ENCODE measurements around the gene SMC6.

SMC6 gene, protein sequence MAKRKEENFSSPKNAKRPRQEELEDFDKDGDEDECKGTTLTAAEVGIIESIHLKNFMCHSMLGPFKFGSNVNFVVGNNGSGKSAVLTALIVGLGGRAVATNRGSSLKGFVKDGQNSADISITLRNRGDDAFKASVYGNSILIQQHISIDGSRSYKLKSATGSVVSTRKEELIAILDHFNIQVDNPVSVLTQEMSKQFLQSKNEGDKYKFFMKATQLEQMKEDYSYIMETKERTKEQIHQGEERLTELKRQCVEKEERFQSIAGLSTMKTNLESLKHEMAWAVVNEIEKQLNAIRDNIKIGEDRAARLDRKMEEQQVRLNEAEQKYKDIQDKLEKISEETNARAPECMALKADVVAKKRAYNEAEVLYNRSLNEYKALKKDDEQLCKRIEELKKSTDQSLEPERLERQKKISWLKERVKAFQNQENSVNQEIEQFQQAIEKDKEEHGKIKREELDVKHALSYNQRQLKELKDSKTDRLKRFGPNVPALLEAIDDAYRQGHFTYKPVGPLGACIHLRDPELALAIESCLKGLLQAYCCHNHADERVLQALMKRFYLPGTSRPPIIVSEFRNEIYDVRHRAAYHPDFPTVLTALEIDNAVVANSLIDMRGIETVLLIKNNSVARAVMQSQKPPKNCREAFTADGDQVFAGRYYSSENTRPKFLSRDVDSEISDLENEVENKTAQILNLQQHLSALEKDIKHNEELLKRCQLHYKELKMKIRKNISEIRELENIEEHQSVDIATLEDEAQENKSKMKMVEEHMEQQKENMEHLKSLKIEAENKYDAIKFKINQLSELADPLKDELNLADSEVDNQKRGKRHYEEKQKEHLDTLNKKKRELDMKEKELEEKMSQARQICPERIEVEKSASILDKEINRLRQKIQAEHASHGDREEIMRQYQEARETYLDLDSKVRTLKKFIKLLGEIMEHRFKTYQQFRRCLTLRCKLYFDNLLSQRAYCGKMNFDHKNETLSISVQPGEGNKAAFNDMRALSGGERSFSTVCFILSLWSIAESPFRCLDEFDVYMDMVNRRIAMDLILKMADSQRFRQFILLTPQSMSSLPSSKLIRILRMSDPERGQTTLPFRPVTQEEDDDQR

DNA sequence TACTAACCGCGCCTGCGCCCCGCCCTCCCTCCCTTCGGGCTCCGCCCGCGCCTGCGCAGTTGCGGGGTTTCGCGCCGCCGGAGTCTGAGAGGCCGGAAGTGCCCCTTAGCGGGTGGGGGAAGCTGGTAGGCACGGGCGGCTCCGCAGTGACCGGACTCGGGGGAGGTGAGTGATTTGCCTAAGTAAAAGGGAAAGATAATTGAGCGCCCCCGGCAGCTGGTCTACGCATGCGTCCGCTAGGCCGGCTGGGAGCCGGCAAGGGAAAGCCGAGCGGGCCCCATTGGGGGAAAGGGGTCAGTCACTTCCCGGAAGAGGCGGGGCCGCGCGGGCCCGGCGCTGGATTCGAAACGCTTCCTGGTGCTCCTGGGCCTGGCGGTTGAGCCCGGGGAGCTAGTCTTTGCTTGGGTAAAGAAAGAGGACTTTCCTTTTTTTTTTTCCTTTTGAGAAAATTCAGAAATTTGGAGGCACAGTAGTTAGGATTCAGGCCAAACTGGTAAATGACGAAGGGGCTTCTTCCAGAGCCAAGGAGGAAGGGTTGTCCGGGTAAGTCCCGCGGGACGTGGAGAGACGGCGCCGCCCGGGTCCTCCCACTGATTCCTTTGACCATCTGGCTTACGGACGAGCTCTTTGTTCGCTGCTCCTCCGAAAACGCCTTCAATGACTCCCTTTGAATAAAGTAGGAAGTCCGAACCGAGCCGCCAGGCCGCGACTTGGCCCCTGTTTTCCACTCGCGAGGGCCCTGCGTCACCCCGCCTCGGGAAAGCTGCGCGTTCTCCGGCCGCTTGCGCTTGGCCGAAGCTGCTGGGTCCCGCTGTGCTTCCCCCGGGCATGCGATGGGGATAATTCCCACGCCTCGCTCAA, at the start of gene SMC6, which contains the start of gene GEN1:
TSS of gene SMC6 (minus strand) at position 8 of the 861 bp plus-strand sequence. CDS start 7,864 bp downstream, outside the sequence.
TSS of gene GEN1 (plus strand) at position 336 of the 861 bp plus-strand sequence. CDS start 5,806 bp downstream, outside the sequence.
- DNase-seq: peak; percentile 94

DNA sequence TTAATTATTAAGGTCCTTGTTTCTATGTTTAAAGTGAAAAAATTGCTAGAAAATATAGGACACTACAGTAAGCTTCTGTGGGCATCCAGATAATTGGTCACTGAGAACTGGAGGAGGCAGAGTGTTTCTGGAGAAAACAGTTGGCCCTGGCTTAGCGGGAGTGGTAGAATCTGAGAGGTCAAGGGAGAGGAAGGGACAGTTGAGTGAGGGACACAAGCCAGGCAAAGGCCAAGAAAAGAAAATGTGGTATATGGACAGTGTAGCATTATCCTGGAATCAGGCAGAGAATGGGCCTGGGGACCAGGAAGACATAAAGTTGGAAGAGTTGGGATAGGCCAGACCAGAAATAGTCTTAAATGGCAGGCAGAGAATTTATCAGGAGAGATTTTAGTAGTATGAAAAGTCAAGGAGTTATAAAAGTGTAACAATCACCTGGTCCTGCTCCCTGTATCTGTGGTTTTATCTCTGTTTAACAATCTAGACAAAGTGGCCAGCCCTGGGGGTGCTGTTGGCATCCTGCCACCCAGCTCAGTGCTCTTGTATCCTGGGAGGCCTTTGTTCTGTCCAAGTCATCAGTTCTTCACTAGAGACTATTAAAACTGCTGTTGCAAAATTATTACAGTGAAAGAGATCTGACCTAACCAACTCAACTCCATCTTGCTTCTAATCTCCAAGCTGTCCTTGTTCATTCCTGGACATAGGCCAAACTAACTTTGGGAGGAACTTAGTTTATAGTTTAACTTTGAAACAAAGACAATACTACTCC, 47.3 kb upstream of the SMC6 start:
- no peak for DNase-seq

DNA sequence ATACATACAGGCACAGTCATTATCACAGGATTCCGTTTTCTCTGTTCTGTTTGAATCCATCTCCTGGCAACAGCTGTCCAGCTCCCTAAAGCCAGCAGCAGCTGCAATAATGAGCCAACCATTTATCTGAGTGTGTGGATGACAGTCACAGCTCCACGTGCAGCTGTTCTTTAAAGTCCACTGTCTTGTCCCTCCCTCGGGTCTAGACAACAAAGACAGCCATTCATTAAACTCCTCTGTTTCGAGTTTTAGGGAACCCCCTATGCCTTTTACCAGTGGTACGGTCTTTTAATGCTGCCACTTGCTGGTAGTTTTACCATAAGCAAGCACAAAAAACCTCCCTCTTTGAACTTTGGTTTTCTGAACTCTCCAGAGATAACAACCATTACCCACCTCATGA, 46.6 kb upstream of the SMC6 start:
- no peak for DNase-seq

DNA sequence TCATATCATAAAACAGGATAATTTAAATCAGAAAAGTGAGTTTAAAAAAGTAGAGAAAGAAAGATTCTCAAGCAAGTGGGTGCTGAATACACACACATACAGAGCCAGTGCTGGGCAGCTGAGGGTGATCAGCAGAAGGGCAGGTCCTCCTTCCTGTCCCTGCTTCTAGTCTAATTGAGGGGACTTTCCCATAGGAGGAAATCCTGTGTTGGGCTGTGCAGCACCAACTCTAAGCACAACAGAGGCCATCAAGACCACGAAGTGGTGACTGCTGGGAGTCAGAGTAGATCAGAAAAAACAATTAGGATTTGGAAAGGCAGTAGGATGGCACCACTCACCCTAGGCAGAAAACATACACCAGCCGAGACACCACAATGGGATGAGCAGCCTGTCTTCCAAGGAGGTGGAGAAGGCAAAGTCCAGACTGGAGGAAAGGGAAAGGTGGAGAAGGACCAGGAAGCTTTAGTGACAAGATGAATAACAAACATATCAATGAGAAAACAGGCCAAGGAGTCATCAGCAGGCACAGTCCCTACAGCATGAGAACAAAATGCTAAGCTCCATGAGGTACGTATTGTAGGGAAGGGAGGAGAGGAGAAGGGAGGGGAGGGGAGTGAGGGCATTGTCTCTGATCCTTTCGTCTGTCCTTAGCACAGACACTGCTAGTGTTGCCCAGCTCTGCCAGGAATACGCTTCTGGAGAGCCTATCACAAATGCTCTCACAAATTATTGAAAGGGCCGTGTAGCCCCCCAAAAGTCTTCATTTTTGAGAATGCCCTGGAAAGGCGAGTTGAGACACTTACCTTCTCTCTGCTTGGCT, 45.9 kb upstream of the SMC6 start:
- no peak for DNase-seq

DNA sequence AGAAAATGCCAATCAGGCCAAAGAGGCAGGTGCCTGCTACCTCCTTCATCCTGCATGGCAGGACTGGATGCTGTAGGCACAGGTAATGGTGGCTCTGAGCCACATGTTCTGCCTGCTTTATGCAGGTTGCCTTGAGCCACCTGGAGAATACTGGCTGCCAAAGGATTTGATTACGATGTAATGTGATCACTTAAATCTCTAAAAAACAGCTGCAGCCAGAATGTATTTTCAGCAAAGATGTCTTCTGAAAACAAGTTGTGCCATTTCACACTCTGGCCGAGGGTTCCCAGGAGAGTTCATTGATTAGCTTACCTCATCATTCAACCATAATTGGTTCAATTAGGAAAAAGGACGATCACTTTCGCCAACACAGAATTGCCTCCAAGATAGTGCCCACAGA, 44.7 kb upstream of the SMC6 start:
- no peak for DNase-seq

DNA sequence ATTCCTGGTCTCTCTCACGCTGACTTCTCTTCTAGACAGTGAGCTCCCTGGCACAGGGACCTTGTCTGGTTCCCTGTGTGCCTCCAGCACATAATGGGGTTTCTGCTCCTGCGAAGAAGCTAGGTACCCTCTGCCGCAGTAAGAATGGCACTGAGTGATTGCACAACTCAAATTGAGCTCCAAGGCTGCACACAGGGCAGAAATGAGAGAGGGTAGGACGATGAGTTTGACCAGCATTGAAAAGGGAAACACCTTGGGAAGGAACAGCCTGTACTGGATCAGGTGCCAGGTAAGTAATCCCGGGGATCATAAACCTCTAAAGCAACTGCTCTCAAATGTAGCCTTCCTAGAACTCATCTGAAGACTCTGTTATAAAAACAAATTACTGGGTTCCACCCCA, 41.7 kb upstream of the SMC6 start:
- DNase-seq: no peak

DNA sequence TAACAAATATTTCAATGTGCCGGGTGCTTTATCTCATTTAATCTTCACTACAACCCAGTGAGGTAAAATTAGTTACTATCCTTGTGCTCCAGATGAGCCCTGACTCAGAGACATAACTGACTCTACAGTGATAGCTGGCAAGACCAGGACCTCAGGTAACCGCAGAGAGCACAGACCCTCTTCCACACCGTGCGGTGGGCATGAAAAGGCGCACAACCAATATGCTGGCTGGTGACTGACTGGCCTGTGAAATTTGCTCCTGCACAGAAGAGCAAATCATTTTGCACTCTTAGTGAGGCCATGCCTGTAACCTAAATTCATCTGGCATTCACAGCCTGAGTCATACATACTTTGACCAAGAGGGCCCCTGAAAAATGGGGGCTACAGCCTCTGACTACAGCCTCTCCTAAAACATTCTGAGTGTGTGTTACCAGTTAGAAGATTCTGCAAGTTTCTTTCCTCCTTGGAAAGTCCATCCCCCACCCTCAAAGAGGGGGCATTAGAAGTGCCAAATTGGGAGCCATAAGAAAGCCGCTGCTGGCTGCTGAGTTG, 40.3 kb upstream of the SMC6 start:
- no peak for DNase-seq

DNA sequence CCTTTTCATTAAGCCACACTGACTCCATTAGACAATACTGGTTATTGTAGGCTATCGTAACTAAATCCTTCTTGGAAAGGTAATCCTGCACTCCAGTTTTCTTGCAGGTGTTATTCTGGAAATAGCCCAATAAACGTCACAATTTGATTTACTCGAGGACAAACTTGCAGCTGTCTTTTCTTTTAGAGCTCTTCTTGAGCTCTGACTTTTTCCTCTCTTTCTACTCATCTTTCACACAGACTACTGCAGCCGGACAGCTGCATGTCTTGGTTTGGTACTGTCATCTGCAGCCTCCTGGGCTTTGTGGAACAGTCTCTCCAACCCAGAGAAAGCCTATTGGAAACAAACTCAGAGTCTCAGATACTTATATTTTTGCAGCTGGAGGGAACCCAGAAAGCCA, 39.7 kb upstream of the SMC6 start:
- no peak for DNase-seq

DNA sequence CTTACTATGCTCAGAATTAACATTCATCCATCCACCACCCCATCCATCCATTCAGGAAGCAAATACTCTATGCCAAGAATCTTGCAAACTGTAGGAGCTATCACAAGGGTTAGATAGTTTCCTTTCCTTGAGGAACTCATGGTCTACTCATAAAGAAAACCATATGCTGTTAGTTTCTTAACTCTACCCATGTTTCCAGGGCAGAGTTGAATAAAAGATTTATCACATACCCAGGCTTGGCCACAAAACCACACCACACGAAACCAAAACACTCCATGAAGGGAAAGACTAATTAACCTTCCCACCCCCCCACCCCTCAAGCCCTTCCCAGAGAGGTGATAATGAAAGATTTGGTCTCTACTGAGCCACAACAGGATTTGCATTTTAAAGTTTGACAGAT, 38.9 kb upstream of the SMC6 start:
- peak; percentile 11 for DNase-seq

DNA sequence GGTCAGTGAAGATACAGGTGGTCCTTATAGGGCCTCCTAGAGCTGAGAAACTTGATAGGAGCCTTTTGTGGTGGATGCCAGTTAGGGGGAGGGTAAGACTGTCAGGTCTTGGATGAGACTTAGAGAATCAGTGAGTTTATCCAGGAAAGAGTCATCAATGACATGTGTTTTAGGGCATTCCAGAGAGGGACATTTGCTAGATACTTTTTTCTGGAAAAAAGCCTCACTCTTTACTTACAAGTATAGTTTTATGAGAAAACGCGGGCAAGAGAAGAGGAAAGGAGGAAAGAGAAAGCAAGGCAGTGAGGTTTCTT, 38.2 kb upstream of the SMC6 start:
- DNase-seq: no peak

DNA sequence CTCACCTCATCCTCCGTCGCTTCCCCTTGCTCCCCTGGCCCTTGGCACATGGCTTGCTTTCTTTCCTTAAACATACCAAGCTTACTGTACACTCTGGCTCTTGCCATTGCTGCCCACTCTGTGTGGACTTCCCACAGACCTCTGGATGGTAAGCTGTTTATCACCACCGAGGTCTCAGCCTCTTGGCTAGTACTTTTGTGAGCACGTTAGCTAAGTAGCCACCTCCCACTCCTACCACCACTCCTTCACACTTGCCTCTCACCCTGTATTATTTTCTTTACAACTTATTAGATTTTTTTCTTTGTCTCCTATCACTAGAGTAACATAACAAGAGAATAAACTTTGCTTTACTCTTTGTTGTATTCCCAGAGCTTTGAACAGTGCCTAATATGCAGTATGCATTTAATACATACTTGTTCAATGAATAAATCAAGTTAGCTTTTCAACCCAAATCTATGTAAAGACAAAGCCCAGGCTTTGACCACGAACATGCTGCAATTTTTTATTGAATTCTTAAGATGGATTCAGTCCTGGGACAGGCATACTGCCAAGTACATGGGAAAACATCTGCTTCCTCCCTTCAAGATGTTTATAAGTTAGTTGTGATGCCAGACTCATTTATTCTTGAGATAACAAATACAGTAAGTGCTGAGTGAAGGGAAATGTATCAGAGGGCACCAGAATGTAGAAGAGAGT, 37.7 kb upstream of the SMC6 start:
- DNase-seq: peak; percentile 37

DNA sequence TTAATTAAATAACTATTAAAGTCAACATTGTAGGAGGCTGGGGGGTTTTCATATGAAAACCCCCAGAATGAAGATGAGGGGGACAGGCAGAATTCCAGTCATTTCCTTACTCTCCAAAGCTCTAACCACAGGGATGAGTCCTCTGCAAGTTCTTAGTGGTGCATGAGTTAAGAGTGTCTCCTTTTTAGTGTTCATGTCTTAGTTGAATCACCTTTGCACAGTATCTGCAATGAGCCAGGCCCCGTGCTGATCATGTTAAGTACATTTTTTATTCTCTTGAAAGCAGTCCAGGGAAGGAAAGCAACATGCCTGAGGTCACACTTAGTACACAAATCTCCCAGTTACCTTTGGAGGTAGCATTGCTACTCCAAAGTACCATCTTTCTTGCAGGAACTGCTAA, 36.9 kb upstream of the SMC6 start:
- no peak for DNase-seq

DNA sequence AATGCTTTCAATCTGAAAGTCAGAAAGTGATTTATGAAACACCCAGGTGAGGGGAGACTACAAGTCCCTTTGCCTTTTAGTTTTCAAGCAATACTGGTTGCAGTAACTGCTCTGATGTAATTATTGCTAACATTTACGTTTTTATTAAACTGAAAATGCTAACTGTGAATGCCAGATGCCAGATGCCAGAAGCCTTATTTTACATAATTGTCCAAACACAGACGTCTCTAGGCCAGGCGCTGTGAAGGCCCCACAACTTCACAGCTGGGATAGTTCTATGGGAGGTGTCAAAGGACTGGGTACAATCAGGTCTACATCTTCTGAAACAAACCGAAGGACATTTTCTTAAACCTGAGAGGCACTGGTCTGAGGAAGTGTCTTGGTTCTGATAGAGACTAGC, 35.2 kb upstream of the SMC6 start:
- no peak for DNase-seq

DNA sequence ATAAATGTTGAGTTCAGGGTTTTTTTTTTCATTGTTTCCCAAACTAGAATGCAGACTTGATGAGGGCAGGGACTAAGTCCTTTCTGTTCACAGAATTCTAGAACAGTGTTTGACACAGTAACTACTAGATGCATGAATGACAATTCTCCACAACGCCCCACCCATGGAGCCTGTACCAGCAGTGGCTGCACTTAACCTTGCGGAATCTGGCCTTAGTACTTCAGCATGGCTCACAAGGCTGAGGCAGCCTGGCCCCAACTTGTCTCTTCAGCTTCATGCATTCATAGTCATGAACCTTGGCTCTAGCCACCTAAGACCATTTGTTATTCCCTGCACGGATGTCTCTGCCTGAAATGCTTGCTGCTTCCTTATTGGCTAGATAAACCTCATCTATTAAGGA, 33.1 kb upstream of the SMC6 start:
- DNase-seq: no peak

DNA sequence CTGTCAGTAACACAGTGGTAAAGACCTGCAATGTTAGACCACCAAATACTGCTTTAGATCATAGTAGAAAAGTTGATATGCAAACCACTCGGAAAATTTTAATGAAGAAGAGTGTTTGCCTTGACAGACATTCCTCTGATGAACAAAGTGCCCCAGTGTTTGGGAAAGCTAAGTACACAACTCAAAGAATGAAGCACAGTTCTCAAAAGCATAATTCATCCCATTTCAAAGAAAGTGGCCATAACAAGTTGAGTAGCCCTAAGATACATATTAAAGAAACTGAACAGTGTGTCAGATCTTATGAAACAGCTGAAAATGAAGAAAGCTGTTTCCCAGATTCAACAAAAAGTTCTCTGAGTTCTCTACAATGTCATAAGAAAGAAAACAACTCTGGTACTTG, 27.9 kb upstream of the SMC6 start:
- no peak for DNase-seq

DNA sequence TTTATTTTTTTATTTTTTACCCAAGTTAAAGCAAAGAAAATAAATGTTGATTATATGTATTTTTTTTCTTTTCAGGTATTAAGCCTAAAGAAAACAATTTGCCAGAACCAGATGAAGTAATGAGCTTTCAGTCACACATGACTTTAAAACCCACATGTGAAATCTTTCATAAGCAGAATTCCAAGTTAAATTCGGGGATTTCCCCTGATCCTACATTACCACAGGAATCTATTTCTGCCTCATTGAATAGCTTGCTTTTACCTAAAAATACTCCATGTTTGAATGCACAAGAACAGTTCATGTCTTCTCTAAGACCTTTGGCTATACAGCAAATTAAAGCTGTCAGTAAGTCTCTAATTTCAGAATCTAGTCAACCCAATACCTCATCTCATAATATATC, 26.9 kb upstream of the SMC6 start:
- DNase-seq: no peak

DNA sequence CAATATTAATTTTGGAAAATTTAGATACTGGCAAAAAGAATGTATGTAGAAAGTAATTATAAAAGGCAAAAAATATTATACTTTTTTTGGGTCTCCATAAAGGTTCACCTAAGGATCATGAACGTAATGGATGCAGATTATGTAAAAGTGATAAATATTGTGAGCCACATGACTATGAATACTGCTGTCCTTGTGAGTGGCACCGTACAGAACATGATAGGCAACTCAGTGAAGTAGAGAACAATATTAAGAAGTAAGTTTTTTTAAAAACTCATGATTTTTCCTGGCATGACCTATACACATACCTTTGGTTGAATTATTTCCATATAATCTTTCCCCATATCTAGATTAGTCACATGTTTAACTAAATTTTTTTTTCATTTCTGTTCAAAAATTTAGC, 18.9 kb upstream of the SMC6 start:
- DNase-seq: no peak

DNA sequence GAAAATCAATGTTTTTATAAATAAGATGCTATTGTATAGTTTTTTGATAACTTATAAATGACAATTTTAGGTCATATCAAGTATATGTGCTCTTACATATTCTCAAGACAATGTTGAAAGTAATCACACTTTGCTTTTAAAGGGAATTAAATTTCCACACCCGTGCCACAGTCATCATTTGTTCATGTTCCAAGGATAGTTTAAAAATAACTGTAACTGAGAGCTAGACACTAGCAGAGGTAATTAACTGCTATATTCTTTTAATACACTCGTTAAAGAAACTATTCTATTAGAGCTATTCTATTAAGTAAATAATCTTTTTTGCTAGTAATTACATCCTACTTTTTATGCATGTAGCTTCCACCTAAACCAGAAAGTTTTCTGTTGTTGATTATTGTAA, 18.3 kb upstream of the SMC6 start:
- DNase-seq: no peak

DNA sequence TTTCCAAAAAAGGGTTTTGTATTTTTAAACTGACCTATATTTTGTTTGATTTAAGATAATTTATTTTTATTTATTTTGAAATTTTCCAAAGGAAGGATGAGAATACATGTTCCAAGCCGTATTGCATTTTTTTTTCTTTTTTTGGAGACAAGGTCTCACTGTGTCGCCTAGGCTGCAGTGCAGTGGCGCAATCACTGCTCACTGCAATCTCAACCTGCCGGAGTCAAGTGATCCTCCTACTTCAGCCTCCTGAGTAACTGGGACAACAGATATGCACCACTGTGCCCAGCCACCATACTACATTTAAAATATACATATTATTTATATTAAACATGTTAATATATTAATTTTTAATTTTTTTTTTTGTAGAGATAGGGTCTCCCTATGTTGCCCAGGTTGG, 15.3 kb upstream of the SMC6 start:
- DNase-seq: no peak

DNA sequence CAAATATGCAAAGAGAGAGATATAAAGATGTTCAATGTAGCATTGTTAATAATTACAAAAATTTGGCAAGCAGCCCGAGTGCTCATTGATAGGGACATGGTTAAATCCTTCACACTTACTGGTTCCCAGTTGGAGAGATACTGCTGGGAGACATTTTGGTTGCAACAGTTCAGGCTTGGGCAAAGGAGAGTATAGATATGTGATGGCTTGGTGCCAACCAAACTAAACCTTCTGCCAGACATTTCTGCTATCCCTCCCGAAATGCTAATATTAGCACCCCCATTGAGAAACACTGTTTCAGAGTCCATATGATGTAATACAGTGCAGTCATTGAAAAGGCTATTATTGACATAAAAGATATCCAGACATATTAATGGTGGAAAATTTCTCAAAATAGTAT, 11.8 kb upstream of the SMC6 start:
- peak; percentile 28 for DNase-seq

Data from hematopoietic multipotent progenitor cell treated with erythropoietin and hydrocortisone succinate and interleukin-3 and kit ligand, for 6 days (in vitro differentiated cells).